ENCODE results near the gene NEU2. TPM values are rescaled to one million over a fixed set of nuclear protein-coding genes. Genes with fewer than 3 reads are reported as not detected.
A peak's percentile ranks its signal among the peaks of the same experiment; 100 is the strongest.

The NEU2 gene
- total and polyA plus RNA-seq, 10 of the 15 experiments (the other 5 are each of a cell fraction or from before 2014, with no cell fraction given) = not detected

GRCh38 chr2:233059797-233060500 lies 27.5 kb downstream of the NEU2 start, which contains the start of gene INPP5D (continued):
- TF ChIP-seq ZNF384 (IDR thresholded peaks at IDR 0.05; ENCODE audit: borderline replicate concordance, low read depth, low read length) (no peak), TCF12 (IDR thresholded peaks at IDR 0.05; ENCODE audit: low read depth, low read length) (no peak), SMAD5 (IDR thresholded peaks at IDR 0.05; ENCODE audit: low read depth) (peak; percentile 76; the same call in 1 of the 2 replicates), CHD2 (IDR thresholded peaks at IDR 0.05; ENCODE audit: borderline replicate concordance, low read depth, low read length) (peak; percentile 11; the same call in 1 of the 2 replicates), CREM (IDR thresholded peaks at IDR 0.05; ENCODE audit: low read depth) (peak; percentile 49; the same call in 1 of the 2 replicates), TCF7 (IDR thresholded peaks at IDR 0.05; ENCODE audit: borderline replicate concordance) (no peak), REST (IDR thresholded peaks at IDR 0.05; ENCODE audit: low read depth, low read length) (0 out of 2 replicates have a peak, but pooled peaks have one; percentile 22), RBBP5 (conservative IDR thresholded peaks at IDR 0.05) (no peak), USF1 (IDR thresholded peaks at IDR 0.05; ENCODE audit: borderline replicate concordance, extremely low read length, insufficient read depth, low read depth, low read length) (no peak), JUNB (IDR thresholded peaks at IDR 0.05) (no peak), SRF (IDR thresholded peaks at IDR 0.05; ENCODE audit: low read depth in 2 of 2, low read length in 2 of 2) (0 out of 4 replicates have a peak, but pooled peaks of 1 of the 2 experiments have one; percentile 24), POLR2AphosphoS5 (IDR thresholded peaks at IDR 0.05; ENCODE audit: low read length) (peak; percentile 89), IKZF1 (conservative IDR thresholded peaks at IDR 0.05) (peak; percentile 95), ZNF622 (IDR thresholded peaks at IDR 0.05) (no peak), ZBED1 (IDR thresholded peaks at IDR 0.05; ENCODE audit: borderline replicate concordance) (peak; percentile 52; the same call in 1 of the 2 replicates), FOS (IDR thresholded peaks at IDR 0.05; ENCODE audit: borderline replicate concordance, extremely low read depth, insufficient read length) (no peak), BRCA1 (IDR thresholded peaks at IDR 0.05; ENCODE audit: low read depth, low read length) (no peak), POU2F2 (IDR thresholded peaks at IDR 0.05; ENCODE audit: borderline replicate concordance, low read depth, low read length) (peak; percentile 59; the same call in 1 of the 3 replicates), DPF2 (IDR thresholded peaks at IDR 0.05) (peak; percentile 67), GABPA (IDR thresholded peaks at IDR 0.05; ENCODE audit: low read depth) (no peak), MYB (IDR thresholded peaks at IDR 0.05; ENCODE audit: borderline replicate concordance, low read depth, low read length) (no peak; the same call in 1 of the 2 replicates), TAF1 (IDR thresholded peaks at IDR 0.05; ENCODE audit: borderline replicate concordance, low read depth, low read length) (peak; percentile 94), STAT3 (IDR thresholded peaks at IDR 0.05; ENCODE audit: low read depth, low read length) (no peak), SMAD1 (IDR thresholded peaks at IDR 0.05; ENCODE audit: low read depth, partially characterized antibody) (no peak)
- TF ChIP-seq, protein P1, sequence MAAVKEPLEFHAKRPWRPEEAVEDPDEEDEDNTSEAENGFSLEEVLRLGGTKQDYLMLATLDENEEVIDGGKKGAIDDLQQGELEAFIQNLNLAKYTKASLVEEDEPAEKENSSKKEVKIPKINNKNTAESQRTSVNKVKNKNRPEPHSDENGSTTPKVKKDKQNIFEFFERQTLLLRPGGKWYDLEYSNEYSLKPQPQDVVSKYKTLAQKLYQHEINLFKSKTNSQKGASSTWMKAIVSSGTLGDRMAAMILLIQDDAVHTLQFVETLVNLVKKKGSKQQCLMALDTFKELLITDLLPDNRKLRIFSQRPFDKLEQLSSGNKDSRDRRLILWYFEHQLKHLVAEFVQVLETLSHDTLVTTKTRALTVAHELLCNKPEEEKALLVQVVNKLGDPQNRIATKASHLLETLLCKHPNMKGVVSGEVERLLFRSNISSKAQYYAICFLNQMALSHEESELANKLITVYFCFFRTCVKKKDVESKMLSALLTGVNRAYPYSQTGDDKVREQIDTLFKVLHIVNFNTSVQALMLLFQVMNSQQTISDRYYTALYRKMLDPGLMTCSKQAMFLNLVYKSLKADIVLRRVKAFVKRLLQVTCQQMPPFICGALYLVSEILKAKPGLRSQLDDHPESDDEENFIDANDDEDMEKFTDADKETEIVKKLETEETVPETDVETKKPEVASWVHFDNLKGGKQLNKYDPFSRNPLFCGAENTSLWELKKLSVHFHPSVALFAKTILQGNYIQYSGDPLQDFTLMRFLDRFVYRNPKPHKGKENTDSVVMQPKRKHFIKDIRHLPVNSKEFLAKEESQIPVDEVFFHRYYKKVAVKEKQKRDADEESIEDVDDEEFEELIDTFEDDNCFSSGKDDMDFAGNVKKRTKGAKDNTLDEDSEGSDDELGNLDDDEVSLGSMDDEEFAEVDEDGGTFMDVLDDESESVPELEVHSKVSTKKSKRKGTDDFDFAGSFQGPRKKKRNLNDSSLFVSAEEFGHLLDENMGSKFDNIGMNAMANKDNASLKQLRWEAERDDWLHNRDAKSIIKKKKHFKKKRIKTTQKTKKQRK (IDR thresholded peaks at IDR 0.05; ENCODE audit: low read depth, low read length) = no peak
